HuH-7.5 (cell line): Measurements from ENCODE around the gene CMTM4.

Experiments used
- DNase-seq: peaks from one replicate; pipeline ENCODE4 v3.0.0; 2011; ENCODE audit warnings: low spot score

The CMTM4 gene

GRCh38 chr16:66566051-66566901 is 130.3 kb downstream of the CMTM4 start, which contains the start of gene CMTM1:
CMTM1 (plus strand) TSS chr16:66566439; CDS start chr16:66566514, 75 bp downstream.
- no peak for DNase-seq
